ENCODE measurements around the gene OR4F15. TPM values are rescaled to one million over a fixed set of nuclear protein-coding genes. Genes with fewer than 3 reads are reported as not detected.

OR4F15 gene
- total RNA-seq, 1 donor from 2014 or later: not detected

- Mint-ChIP-seq H3K36me3 (ENCODE audit: low read depth) (no peaks in the 10 kb centered on the region), H3K27ac (ENCODE audit: unreplicated experiment) (no peak overlapping the region), H3K4me1 (ENCODE audit: low read depth) (no peaks in the 10 kb centered on the region), H3K9me3 (ENCODE audit: low read depth) (no peaks in the 10 kb centered on the region), H3K27me3 (ENCODE audit: low read depth) (peaks cover 35% of the 10 kb centered on the region), H3K4me3 (ENCODE audit: unreplicated experiment) (no peak overlapping the region)
- DNase-seq (ENCODE audit: low spot score): no peak
- TF ChIP-seq, protein P1, sequence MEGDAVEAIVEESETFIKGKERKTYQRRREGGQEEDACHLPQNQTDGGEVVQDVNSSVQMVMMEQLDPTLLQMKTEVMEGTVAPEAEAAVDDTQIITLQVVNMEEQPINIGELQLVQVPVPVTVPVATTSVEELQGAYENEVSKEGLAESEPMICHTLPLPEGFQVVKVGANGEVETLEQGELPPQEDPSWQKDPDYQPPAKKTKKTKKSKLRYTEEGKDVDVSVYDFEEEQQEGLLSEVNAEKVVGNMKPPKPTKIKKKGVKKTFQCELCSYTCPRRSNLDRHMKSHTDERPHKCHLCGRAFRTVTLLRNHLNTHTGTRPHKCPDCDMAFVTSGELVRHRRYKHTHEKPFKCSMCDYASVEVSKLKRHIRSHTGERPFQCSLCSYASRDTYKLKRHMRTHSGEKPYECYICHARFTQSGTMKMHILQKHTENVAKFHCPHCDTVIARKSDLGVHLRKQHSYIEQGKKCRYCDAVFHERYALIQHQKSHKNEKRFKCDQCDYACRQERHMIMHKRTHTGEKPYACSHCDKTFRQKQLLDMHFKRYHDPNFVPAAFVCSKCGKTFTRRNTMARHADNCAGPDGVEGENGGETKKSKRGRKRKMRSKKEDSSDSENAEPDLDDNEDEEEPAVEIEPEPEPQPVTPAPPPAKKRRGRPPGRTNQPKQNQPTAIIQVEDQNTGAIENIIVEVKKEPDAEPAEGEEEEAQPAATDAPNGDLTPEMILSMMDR (IDR thresholded peaks at IDR 0.05): no peak
Observed at GRCh38 chr15:101808201-101808600, 3.8 kb upstream of the OR4F15 start.

DNA sequence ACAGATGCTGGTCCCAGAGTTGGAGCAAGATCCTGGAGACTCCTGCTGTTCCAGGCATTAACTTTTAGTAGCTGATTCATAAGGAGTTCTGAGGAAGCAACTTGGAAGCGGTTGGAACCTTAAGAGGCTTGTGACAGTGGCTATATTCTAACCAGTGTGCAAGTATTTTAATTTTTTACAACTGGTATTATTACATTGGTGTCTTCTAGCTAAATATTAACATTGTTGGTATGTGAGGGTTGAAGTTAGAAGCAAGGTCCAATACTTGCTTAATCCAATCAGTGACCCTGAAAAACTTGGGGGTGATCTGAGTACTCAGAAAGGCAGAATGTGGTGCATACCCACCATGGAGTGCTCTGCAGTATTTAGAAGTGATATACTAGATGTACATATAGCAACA lies 1.5 kb upstream of the OR4F15 start:
- H3K4me3 Mint-ChIP-seq (ENCODE audit: unreplicated experiment): no peak overlapping the region

GRCh38 chr15:101810876-101811275 lies 1.1 kb upstream of the OR4F15 start:
- Mint-ChIP-seq H3K36me3 (ENCODE audit: low read depth) (no peaks in the 10 kb centered on the region), H3K4me3 (ENCODE audit: unreplicated experiment) (no peak overlapping the region), H3K27me3 (ENCODE audit: low read depth) (peaks cover 23% of the 10 kb centered on the region), H3K27ac (ENCODE audit: unreplicated experiment) (no peak overlapping the region), H3K9me3 (ENCODE audit: low read depth) (no peaks in the 10 kb centered on the region), H3K4me1 (ENCODE audit: low read depth) (no peaks in the 10 kb centered on the region)
- DNase-seq (ENCODE audit: low spot score): no peak
- TF ChIP-seq, protein P1 (IDR thresholded peaks at IDR 0.05): no peak

More for the DNA sequence above, 1.5 kb upstream of the OR4F15 start:
- Mint-ChIP-seq H3K36me3 (ENCODE audit: low read depth) (no peaks in the 10 kb centered on the region), H3K4me1 (ENCODE audit: low read depth) (no peaks in the 10 kb centered on the region), H3K9me3 (ENCODE audit: low read depth) (no peaks in the 10 kb centered on the region), H3K27me3 (ENCODE audit: low read depth) (peaks cover 25% of the 10 kb centered on the region), H3K27ac (ENCODE audit: unreplicated experiment) (no peak overlapping the region)
- TF ChIP-seq, protein P1 (IDR thresholded peaks at IDR 0.05): no peak
- DNase-seq (ENCODE audit: low spot score): no peak

DNA sequence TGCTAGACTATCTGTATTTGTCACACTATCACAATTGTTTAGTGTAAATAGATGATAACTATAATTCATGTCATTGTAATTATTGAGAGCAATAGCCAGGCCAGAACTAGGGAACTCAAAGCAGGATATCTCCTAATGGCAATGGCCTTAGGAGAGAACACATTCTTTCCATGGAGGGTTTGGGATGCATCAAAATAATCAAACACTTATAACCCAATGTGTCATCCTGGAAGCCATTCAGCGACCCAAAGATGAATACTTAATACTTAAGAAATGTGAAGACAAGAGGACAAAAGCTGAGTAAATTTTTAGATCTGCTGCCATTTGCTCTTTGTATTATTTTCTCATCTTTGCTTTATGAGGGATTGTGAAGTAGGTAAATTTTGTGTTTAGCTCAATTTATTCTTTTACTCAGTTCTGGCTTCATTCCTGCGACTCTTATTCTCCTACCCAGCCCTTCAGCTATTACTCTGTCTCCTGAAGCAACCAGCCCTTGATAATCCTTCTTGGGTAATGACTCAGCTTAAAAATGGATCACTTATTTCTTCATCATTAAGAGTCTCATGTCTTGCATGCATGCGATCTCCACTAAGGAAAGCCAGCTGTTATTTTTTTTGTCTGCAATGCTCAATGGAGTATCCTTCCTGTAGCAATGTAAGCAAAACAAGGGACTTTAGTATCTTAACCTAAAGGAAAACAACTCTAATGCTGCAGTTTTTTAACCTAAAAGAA lies 2.0 kb downstream of the OR4F15 start:
- Mint-ChIP-seq H3K36me3 (ENCODE audit: low read depth) (no peaks in the 10 kb centered on the region), H3K27ac (ENCODE audit: unreplicated experiment) (no peak overlapping the region), H3K9me3 (ENCODE audit: low read depth) (no peaks in the 10 kb centered on the region), H3K27me3 (ENCODE audit: low read depth) (peaks cover 30% of the 10 kb centered on the region), H3K4me1 (ENCODE audit: low read depth) (no peaks in the 10 kb centered on the region), H3K4me3 (ENCODE audit: unreplicated experiment) (no peak overlapping the region)
- DNase-seq (ENCODE audit: low spot score): no peak
- TF ChIP-seq, protein P1 (IDR thresholded peaks at IDR 0.05): no peak

GRCh38 chr15:101820781-101821180 lies 8.8 kb downstream of the OR4F15 start:
- peaks cover 16% of the 10 kb centered on the region for H3K27me3 Mint-ChIP-seq (ENCODE audit: low read depth)
- TF ChIP-seq, protein P1 (IDR thresholded peaks at IDR 0.05): no peak
- no peak overlapping the region for H3K27ac Mint-ChIP-seq (ENCODE audit: unreplicated experiment)
- no peaks in the 10 kb centered on the region for H3K4me1 Mint-ChIP-seq (ENCODE audit: low read depth)
- H3K9me3 Mint-ChIP-seq (ENCODE audit: low read depth): no peaks in the 10 kb centered on the region
- no peak for DNase-seq (ENCODE audit: low spot score)
- H3K4me3 Mint-ChIP-seq (ENCODE audit: unreplicated experiment): no peak overlapping the region
- H3K36me3 Mint-ChIP-seq (ENCODE audit: low read depth): no peaks in the 10 kb centered on the region
